Epithelial cell of esophagus (primary cell): ENCODE measurements around the gene SDHAF2.
"Not testable (repeated sequence)": the region's sequence is repeated elsewhere in the genome, so short reads cannot be mapped to it uniquely, and the experiment has no call there.

ENCODE experiments used
- DNase-seq: peaks from one replicate; pipeline ENCODE4 v3.0.0; 2010; ENCODE audit warnings: low read depth
- H3K4me3 ChIP-seq: 2 replicates; pipeline ENCODE4 v1.5.1; 2011; ENCODE audit warnings: mild to moderate bottlenecking, low read length, control low read depth
- TF ChIP-seq, protein P1 (sequence below): IDR thresholded peaks from 2 replicates; pipeline ENCODE4 v1.5.1; 2011; ENCODE audit warnings: low read depth, mild to moderate bottlenecking, low read length, control low read depth, inconsistent platforms; ENCODE audit not compliant: insufficient read depth; ENCODE audit errors: missing control alignments

SDHAF2 gene

GRCh38 chr11:61422226-61422625 lies 7.7 kb upstream of the SDHAF2 start:
- H3K4me3 ChIP-seq, result no peak overlapping the region
- TF ChIP-seq, protein P1, sequence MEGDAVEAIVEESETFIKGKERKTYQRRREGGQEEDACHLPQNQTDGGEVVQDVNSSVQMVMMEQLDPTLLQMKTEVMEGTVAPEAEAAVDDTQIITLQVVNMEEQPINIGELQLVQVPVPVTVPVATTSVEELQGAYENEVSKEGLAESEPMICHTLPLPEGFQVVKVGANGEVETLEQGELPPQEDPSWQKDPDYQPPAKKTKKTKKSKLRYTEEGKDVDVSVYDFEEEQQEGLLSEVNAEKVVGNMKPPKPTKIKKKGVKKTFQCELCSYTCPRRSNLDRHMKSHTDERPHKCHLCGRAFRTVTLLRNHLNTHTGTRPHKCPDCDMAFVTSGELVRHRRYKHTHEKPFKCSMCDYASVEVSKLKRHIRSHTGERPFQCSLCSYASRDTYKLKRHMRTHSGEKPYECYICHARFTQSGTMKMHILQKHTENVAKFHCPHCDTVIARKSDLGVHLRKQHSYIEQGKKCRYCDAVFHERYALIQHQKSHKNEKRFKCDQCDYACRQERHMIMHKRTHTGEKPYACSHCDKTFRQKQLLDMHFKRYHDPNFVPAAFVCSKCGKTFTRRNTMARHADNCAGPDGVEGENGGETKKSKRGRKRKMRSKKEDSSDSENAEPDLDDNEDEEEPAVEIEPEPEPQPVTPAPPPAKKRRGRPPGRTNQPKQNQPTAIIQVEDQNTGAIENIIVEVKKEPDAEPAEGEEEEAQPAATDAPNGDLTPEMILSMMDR, result no peak
- no peak for DNase-seq

DNA sequence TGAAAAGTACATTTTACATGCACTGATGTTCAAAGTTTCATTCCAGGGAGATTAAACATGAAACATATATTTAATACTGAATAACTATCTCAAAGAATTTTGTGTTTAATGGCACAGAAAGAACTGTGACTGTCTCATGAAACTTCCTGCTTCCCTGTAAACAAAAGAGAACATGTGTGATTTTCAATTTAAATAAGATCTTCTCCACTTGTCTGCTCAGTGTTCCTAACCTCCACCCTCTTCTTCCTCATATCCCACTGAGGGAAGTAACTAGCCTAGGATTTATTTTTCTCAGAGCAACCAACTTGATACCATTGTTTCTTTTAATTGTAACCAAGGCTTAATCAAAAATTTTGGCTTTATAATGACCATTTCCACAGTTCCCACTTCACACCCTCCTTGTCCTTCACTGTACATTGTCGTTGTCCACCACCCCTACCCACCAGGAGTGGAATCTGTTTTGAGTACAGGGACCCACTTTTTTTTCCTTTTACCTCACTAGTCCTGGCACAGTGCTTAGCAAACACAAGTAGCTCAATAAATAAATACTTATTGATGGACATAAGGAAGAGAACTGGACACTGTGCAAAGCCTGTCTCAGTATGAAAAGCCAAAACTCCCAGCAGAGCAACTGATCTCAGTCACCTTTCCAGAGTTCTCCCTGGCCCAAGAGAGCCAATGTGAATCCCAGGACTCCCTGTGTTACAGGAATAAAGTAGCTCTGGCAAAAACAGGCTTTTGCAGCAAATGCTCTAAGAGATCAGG lies 4.4 kb upstream of the SDHAF2 start:
- TF ChIP-seq, protein P1, result no peak
- H3K4me3 ChIP-seq, result no peak overlapping the region
- DNase-seq, result no peak

- TF ChIP-seq, protein P1, result no peak
- peak overlapping the region; percentile 80 for H3K4me3 ChIP-seq
- DNase-seq, result peak; percentile 40
These were observed 606 bp upstream of the SDHAF2 start for GRCh38 chr11:61429346-61429690.

GRCh38 chr11:61430839-61431238 lies 915 bp downstream of the SDHAF2 start:
- DNase-seq, result not testable (repeated sequence)
- H3K4me3 ChIP-seq, result peak overlapping the region; percentile 100

DNA sequence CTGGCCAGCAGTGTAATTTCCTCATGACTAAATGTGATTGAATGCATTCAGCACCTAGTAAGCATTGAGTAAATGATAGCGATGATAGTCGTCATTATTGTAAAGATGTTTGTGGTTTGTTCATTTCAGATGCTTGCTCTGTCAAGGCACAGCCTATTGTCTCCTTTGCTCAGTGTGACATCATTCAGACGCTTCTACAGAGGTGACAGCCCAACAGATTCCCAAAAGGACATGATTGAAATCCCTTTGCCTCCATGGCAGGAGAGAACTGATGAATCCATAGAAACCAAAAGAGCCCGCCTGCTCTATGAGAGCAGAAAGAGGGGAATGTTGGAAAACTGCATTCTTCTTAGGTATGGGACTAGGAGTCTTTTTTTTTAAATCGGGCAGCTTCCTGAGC lies 7.6 kb downstream of the SDHAF2 start:
- DNase-seq, result no peak
- TF ChIP-seq, protein P1, result no peak
- H3K4me3 ChIP-seq, result no peak overlapping the region

DNA sequence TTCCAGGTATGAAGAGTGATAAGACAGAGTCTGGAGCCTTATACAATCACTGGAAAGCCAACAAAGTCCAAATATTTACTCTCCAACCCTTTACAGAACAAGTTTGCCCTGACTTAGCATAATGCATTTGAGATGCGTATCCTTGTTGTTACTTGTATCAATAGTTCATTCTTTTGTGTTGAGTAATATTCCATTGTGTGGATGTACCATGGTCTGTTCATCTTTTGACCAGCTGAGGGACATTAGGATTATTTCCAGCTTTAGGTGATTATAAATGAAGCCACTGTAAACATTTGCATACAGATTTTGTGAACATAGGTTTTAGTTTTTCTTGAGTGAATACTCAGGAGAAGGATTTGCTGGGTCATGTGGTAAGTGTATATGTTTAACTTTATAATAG lies 9.7 kb downstream of the SDHAF2 start:
- no peak overlapping the region for H3K4me3 ChIP-seq
- TF ChIP-seq, protein P1, result no peak
- no peak for DNase-seq

- no peak for DNase-seq
- no peak overlapping the region for H3K4me3 ChIP-seq
- TF ChIP-seq, protein P1, result no peak
These were observed 12.7 kb downstream of the SDHAF2 start for GRCh38 chr11:61442616-61443015.
